Left lung (tissue), 10 donors: ENCODE measurements around the gene DDX51. TPM values are rescaled to one million over a fixed set of nuclear protein-coding genes. Genes with fewer than 3 reads are reported as not detected.

Experiments
- ATAC-seq: fragments of 200-7000 bp; cut with Tn5 transposase; one replicate; pipeline ENCODE4 v1.9.1; 2020; ENCODE audit warnings: moderate library complexity
- DNase-seq, 4 donors: peaks; one replicate each; pipeline ENCODE4 v3.0.0-alpha.2; 2013 to 2020
- H3K27ac ChIP-seq, 2 donors: fragments of 200-600 bp; sonication (generic) in 1 of 2; one replicate each; pipeline versions ENCODE4 v1.5.0 to v1.8.0; 2020 to 2021
- H3K27me3 ChIP-seq, 2 donors: fragments of 200-600 bp; sonication (generic) in 1 of 2; one replicate each; pipeline versions ENCODE4 v1.5.0 to v1.8.0; 2020 to 2021
- H3K36me3 ChIP-seq, 2 donors: fragments of 200-600 bp; sonication (generic) in 1 of 2; one replicate each; pipeline versions ENCODE4 v1.5.0 to v1.8.0; 2020 to 2021
- H3K4me1 ChIP-seq, 2 donors: fragments of 200-600 bp; one replicate each; pipeline ENCODE4 v1.8.0; 2021
- H3K4me3 ChIP-seq, 2 donors: fragments of 200-600 bp; sonication (generic) in 1 of 2; one replicate each; pipeline versions ENCODE4 v1.5.0 to v1.8.0; 2020 to 2021; ENCODE audit warnings: mild to moderate bottlenecking in 1 of 2
- H3K9me3 ChIP-seq, 2 donors: fragments of 200-600 bp; sonication (generic) in 1 of 2; one replicate each; pipeline versions ENCODE4 v1.5.0 to v1.8.0; 2020 to 2021
- CTCF ChIP-seq, 2 donors: fragments of 200-600 bp; sonication (generic) in 1 of 2; IDR thresholded peaks; one replicate each; pipeline versions ENCODE4 v1.5.0 to v1.8.0; 2021; ENCODE audit warnings: antibody characterized with exemption in 2 of 2
- intact Hi-C, 2 donors: fragments of 100-400 bp; cut with DNase I; formaldehyde crosslinking; loops; one replicate each; pipeline versions ENCODE4 v1.11.2 to v1.14.2; 2022
- polyA plus RNA-seq, 6 donors: library from polyadenylated mRNA; unstranded; fragments of 120-200 nt; gene quantifications; one replicate each; pipeline ENCODE4 v1.2.1, GENCODE V29; 2013; ENCODE audit not compliant: insufficient read length in 6 of 6
- total RNA-seq, 2 donors: library from RNA; stranded (reverse); fragmentation: NEBNext Ultra II Directional; extraction: Animal tissue kit (Norgen Biotek cat#: 25700); gene quantifications; one replicate each; pipeline ENCODE4 v1.2.1, GENCODE V29; 2021
- donor health status: DM: no; HTN: yes; CAD: no.
- donor health status: DM: no; HTN: no; CAD: no.

DDX51 gene
- total and polyA plus RNA-seq, 8 donors = 11.7 to 27.6 (median 18.6) TPM

GRCh38 chr12:132187646-132188450 is 43.7 kb upstream of the DDX51 start:
- Histone ChIP-seq H3K9me3 (no peaks in the 10 kb centered on the region), H3K27ac (no peak overlapping the region), H3K4me3 (no peak overlapping the region), H3K27me3 (peaks cover 0 to 90% of the 10 kb centered on the region in 2 donors), H3K4me1 (peaks cover 5 to 33% of the 10 kb centered on the region in 2 donors), H3K36me3 (no peaks in the 10 kb centered on the region)
- TF ChIP-seq CTCF (IDR thresholded peaks at IDR 0.05) = no peak
- ATAC-seq = no peak
- peak in 1 of 4 donors; percentile 59 for DNase-seq
- intact Hi-C loops = no loop called here

- H3K4me3 ChIP-seq = peak overlapping the region in 1 of 2 donors; percentile 26
- peak in 1 of 4 donors; percentile 76 for DNase-seq
- intact Hi-C loops = no loop called here
- peaks cover 0 to 92% of the 10 kb centered on the region in 2 donors for H3K27me3 ChIP-seq
- H3K4me1 ChIP-seq = peaks cover 5 to 33% of the 10 kb centered on the region in 2 donors
- ATAC-seq = no peak
- no peaks in the 10 kb centered on the region for H3K36me3 ChIP-seq
- no peak for TF ChIP-seq CTCF (IDR thresholded peaks at IDR 0.05)
- H3K9me3 ChIP-seq = no peaks in the 10 kb centered on the region
- no peak overlapping the region for H3K27ac ChIP-seq
Measured at GRCh38 chr12:132186857-132187620, 42.9 kb upstream of the DDX51 start.

- H3K4me1 ChIP-seq = peaks cover 5 to 33% of the 10 kb centered on the region in 2 donors
- no peaks in the 10 kb centered on the region for H3K36me3 ChIP-seq
- intact Hi-C loops = no loop called here
- DNase-seq = peak in 1 of 4 donors; percentile 62
- H3K9me3 ChIP-seq = no peaks in the 10 kb centered on the region
- peak overlapping the region in 1 of 2 donors; percentile 26 for H3K4me3 ChIP-seq
- no peak for TF ChIP-seq CTCF (IDR thresholded peaks at IDR 0.05)
- peaks cover 0 to 90% of the 10 kb centered on the region in 2 donors for H3K27me3 ChIP-seq
- no peak for ATAC-seq
- no peak overlapping the region for H3K27ac ChIP-seq
Measured at GRCh38 chr12:132186208-132186856, 42.2 kb upstream of the DDX51 start.

GRCh38 chr12:132185705-132186104 is 41.6 kb upstream of the DDX51 start:
- H3K27ac ChIP-seq = no peak overlapping the region
- H3K27me3 ChIP-seq = peaks cover 0 to 84% of the 10 kb centered on the region in 2 donors
- intact Hi-C loops = no loop called here
- peak overlapping the region in 1 of 2 donors; percentile 26 for H3K4me3 ChIP-seq
- DNase-seq (peak in 1 of 4 donors; percentile 31), ATAC-seq (no peak)
- no peak for TF ChIP-seq CTCF (IDR thresholded peaks at IDR 0.05)
- no peaks in the 10 kb centered on the region for H3K36me3 ChIP-seq
- H3K4me1 ChIP-seq = peaks cover 5 to 33% of the 10 kb centered on the region in 2 donors
- H3K9me3 ChIP-seq = no peaks in the 10 kb centered on the region
